Measurements from ENCODE around the gene TADA1.

The TADA1 gene

DNA sequence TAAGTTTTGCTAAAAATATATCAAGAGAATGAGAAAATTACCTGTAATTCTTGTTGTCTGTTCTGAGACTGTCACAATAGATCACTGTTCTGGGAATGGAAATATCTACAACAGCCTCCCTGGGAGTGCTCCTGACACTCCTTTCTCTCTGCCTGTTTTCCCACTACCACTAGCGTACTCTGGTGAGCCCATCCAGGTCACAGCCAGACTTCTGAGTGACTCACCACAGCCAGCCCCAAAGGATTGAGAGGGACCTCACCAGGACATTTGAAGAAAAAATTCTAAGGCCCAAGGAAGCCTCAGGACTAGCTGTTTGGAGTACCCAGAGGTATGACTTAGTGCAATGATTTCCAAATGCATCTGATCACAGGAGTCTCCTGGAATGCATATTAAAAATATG is 39.0 kb upstream of the TADA1 start:
- no peak for DNase-seq (ENCODE audit: low read depth in 1 of 2, low spot score in 1 of 2)
- TF ChIP-seq GABPA (IDR thresholded peaks at IDR 0.05; ENCODE audit: low read depth): no peak
- TF ChIP-seq, protein P1, sequence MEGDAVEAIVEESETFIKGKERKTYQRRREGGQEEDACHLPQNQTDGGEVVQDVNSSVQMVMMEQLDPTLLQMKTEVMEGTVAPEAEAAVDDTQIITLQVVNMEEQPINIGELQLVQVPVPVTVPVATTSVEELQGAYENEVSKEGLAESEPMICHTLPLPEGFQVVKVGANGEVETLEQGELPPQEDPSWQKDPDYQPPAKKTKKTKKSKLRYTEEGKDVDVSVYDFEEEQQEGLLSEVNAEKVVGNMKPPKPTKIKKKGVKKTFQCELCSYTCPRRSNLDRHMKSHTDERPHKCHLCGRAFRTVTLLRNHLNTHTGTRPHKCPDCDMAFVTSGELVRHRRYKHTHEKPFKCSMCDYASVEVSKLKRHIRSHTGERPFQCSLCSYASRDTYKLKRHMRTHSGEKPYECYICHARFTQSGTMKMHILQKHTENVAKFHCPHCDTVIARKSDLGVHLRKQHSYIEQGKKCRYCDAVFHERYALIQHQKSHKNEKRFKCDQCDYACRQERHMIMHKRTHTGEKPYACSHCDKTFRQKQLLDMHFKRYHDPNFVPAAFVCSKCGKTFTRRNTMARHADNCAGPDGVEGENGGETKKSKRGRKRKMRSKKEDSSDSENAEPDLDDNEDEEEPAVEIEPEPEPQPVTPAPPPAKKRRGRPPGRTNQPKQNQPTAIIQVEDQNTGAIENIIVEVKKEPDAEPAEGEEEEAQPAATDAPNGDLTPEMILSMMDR (IDR thresholded peaks at IDR 0.05; ENCODE audit: insufficient read depth, low read length): no peak
- Histone ChIP-seq H3K27me3 (ENCODE audit: insufficient read depth, poor library complexity, severe bottlenecking) (no peaks in the 10 kb centered on the region), H3K4me3 (replicated peaks; ENCODE audit: insufficient read depth, low read length) (no peak overlapping the region), H3K27ac (replicated peaks) (no peak overlapping the region)

DNA sequence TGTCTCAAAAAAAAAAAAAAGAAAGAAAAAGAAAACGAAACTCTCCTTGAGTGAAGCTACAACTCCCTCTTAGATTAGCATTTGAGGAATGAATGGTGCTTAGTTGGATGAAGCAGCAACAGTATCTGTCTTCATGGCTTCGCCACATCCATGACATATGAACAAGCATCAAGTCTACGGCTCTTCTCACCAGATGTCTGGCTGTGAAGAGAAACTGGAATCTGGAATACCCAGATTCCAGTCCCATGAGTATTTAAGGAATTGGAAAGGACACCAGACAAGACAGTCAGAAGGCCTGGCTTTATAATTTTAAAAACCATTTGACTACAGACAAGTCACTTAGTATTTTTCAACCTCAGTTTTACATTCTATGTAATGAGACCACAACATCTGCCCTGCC is 38.0 kb upstream of the TADA1 start:
- no peak for DNase-seq (ENCODE audit: low read depth in 1 of 2, low spot score in 1 of 2)
- TF ChIP-seq POLR2AphosphoS5 (IDR thresholded peaks at IDR 0.05; ENCODE audit: low read depth): no peak
- TF ChIP-seq, protein P2, sequence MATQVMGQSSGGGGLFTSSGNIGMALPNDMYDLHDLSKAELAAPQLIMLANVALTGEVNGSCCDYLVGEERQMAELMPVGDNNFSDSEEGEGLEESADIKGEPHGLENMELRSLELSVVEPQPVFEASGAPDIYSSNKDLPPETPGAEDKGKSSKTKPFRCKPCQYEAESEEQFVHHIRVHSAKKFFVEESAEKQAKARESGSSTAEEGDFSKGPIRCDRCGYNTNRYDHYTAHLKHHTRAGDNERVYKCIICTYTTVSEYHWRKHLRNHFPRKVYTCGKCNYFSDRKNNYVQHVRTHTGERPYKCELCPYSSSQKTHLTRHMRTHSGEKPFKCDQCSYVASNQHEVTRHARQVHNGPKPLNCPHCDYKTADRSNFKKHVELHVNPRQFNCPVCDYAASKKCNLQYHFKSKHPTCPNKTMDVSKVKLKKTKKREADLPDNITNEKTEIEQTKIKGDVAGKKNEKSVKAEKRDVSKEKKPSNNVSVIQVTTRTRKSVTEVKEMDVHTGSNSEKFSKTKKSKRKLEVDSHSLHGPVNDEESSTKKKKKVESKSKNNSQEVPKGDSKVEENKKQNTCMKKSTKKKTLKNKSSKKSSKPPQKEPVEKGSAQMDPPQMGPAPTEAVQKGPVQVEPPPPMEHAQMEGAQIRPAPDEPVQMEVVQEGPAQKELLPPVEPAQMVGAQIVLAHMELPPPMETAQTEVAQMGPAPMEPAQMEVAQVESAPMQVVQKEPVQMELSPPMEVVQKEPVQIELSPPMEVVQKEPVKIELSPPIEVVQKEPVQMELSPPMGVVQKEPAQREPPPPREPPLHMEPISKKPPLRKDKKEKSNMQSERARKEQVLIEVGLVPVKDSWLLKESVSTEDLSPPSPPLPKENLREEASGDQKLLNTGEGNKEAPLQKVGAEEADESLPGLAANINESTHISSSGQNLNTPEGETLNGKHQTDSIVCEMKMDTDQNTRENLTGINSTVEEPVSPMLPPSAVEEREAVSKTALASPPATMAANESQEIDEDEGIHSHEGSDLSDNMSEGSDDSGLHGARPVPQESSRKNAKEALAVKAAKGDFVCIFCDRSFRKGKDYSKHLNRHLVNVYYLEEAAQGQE (IDR thresholded peaks at IDR 0.05; ENCODE audit: insufficient replicate concordance, low read depth): no peak
- no peak for TF ChIP-seq GABPA (IDR thresholded peaks at IDR 0.05; ENCODE audit: low read depth)
- TF ChIP-seq, protein P1 (IDR thresholded peaks at IDR 0.05; ENCODE audit: insufficient read depth, low read length): no peak
- no peak for TF ChIP-seq SPI1 (IDR thresholded peaks at IDR 0.05; ENCODE audit: borderline replicate concordance, low read depth)
- no peak overlapping the region for H3K4me3 ChIP-seq (replicated peaks; ENCODE audit: insufficient read depth, low read length)
- no peaks in the 10 kb centered on the region for H3K27me3 ChIP-seq (ENCODE audit: insufficient read depth, poor library complexity, severe bottlenecking)
- no peak overlapping the region for H3K27ac ChIP-seq (replicated peaks)

DNA sequence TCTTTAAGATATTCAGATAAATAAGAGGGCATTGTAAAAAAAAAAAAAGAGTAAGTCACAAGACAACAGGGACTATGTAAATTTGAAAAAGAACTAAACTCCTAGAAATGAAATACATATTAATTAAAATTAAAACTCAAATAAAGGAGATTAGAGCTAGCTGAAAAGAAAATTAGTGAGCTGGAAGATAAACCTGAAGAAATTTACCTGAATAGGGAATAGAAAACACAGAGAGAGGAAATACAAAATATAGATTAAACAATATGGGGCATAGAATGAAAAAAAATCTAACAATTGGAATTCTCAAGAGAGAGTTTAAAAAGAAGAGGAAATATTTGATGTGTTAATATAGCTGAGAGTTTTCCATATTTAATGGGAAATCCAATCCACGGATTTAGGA is 35.6 kb upstream of the TADA1 start:
- TF ChIP-seq, protein P2 (IDR thresholded peaks at IDR 0.05; ENCODE audit: insufficient replicate concordance, low read depth): no peak
- TF ChIP-seq, protein P1 (IDR thresholded peaks at IDR 0.05; ENCODE audit: insufficient read depth, low read length): no peak
- TF ChIP-seq GABPA (IDR thresholded peaks at IDR 0.05; ENCODE audit: low read depth) (no peak), SPI1 (IDR thresholded peaks at IDR 0.05; ENCODE audit: borderline replicate concordance, low read depth) (no peak)
- no peaks in the 10 kb centered on the region for H3K27me3 ChIP-seq (ENCODE audit: insufficient read depth, poor library complexity, severe bottlenecking)

DNA sequence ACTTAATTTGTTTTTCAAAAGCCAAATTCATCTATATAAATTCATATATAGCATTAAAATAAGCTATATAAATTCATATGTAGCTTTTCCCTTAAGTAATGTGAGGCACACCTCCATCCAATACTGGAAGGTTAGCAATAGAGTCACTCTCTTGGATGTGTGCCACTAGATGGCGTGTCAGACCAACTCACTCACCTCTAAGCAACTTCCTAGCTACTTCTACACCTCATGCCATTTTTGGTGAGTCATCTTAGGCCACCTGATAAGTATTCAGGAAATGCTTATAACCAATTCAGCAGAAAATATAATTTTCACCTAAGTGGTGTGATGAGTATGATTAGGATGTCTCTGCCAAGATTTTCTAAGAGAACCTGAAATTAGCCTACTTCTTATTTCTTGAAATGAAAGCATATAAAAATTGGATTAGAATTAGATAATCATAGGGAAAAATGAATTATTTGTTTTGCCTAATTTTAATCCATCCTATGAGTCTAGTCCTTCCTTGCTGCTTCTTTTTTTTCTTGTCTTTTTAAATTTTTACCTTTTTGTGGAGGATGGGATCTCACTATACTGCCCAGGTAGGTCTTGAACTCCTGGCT is 34.4 kb upstream of the TADA1 start:
- H3K27ac ChIP-seq (replicated peaks): no peak overlapping the region

More for the DNA sequence above, 35.6 kb upstream of the TADA1 start:
- H3K27ac ChIP-seq (replicated peaks): no peak overlapping the region
- DNase-seq (ENCODE audit: low read depth in 1 of 2, low spot score in 1 of 2): no peak
- H3K4me3 ChIP-seq (replicated peaks; ENCODE audit: insufficient read depth, low read length): no peak overlapping the region

More for the DNA sequence above, 34.4 kb upstream of the TADA1 start:
- peak; percentile 82 for DNase-seq (ENCODE audit: low read depth in 1 of 2, low spot score in 1 of 2)
- H3K27me3 ChIP-seq (ENCODE audit: insufficient read depth, poor library complexity, severe bottlenecking): no peaks in the 10 kb centered on the region
- TF ChIP-seq, protein P1 (IDR thresholded peaks at IDR 0.05; ENCODE audit: insufficient read depth, low read length): peak; percentile 67
- peak; percentile 3; the same call in 1 of the 2 replicates for TF ChIP-seq SPI1 (IDR thresholded peaks at IDR 0.05; ENCODE audit: borderline replicate concordance, low read depth)
- TF ChIP-seq, protein P2 (IDR thresholded peaks at IDR 0.05; ENCODE audit: insufficient replicate concordance, low read depth): no peak
- no peak overlapping the region for H3K4me3 ChIP-seq (replicated peaks; ENCODE audit: insufficient read depth, low read length)

Measured in HL-60 (cell line).